H1 (cell line): Measurements from ENCODE around the gene NR3C1. TPM values are rescaled to one million over a fixed set of nuclear protein-coding genes. Genes with fewer than 3 reads are reported as not detected.

Experiments used
- CTCF ChIA-PET: fragments of 300-600 bp; sonication (Branson Sonifier 250); formaldehyde crosslinking; loops from one replicate; lab custom pipeline; 2021; ENCODE audit not compliant: partially characterized antibody; lab: Charles Lee
- POLR2A ChIA-PET: fragments of 300-600 bp; sonication (Branson Sonifier 250); formaldehyde crosslinking; loops from one replicate; lab custom pipeline; 2021; ENCODE audit warnings: inconsistent platforms; ENCODE audit not compliant: partially characterized antibody; lab: Charles Lee
- DNase-seq, 2 experiments: peaks; one replicate each; pipeline versions ENCODE4 v3.0.0 to v3.0.0-alpha.2; 2010 to 2022; ENCODE audit warnings: low spot score in 2 of 2, low read depth in 1 of 2, mixed read lengths in 1 of 2
- FAIRE-seq: peaks from 2 replicates; lab custom pipeline; 2011; peaks lifted over from hg19 to GRCh38; lab: Jason Lieb, UNC
- H2AFZ ChIP-seq: 2 replicates; pipeline ENCODE4 v1.8.1; 2012; ENCODE audit warnings: low read length, inconsistent platforms
- H2AK5ac ChIP-seq: 2 replicates; pipeline ENCODE4 v1.6.1; 2013; ENCODE audit warnings: low read depth, low read length
- H2BK120ac ChIP-seq: replicated peaks from 2 replicates; pipeline ENCODE3; 2013; ENCODE audit warnings: low read depth, low read length, inconsistent platforms
- H2BK12ac ChIP-seq: 2 replicates; pipeline ENCODE4 v1.6.1; 2013; ENCODE audit warnings: low read depth, low read length
- H2BK15ac ChIP-seq: 2 replicates; pipeline ENCODE4 v1.6.1; 2013; ENCODE audit warnings: low read length
- H2BK20ac ChIP-seq: 2 replicates; pipeline ENCODE4 v1.6.1; 2013; ENCODE audit warnings: low read length
- H2BK5ac ChIP-seq: 2 replicates; pipeline ENCODE4 v1.6.1; 2013; ENCODE audit warnings: low read depth, low read length
- H3K14ac ChIP-seq: 2 replicates; pipeline ENCODE4 v1.6.1; 2013; ENCODE audit warnings: inconsistent platforms; ENCODE audit not compliant: insufficient read length
- H3K18ac ChIP-seq: 2 replicates; pipeline ENCODE4 v1.6.1; 2013; ENCODE audit warnings: low read length; ENCODE audit errors: extremely low read depth
- H3K23ac ChIP-seq: 2 replicates; pipeline ENCODE4 v1.6.1; 2013; ENCODE audit warnings: inconsistent platforms; ENCODE audit not compliant: insufficient read length
- H3K23me2 ChIP-seq: 2 replicates; pipeline ENCODE4 v1.6.1; 2013; ENCODE audit warnings: low read depth, low read length
- H3K27ac ChIP-seq: 2 replicates; pipeline ENCODE4 v1.6.1; 2011; ENCODE audit warnings: low read depth, low read length, inconsistent platforms
- H3K27me3 ChIP-seq, 4 experiments: replicated peaks in 1 of 4; 1 replicate in 1 of 4; 2 replicates in 3 of 4; pipeline versions ENCODE4 v1.6.1 to v1.8.1; 2011 to 2013; ENCODE audit warnings: low read length in 3 of 4, mild to moderate bottlenecking in 3 of 4, inconsistent platforms in 2 of 4, mixed read lengths in 2 of 4, moderate library complexity in 1 of 4; ENCODE audit not compliant: control insufficient read depth in 3 of 4, insufficient read depth in 3 of 4; ENCODE audit errors: extremely low read depth in 1 of 4
- H3K36me3 ChIP-seq, 4 experiments: 2 replicates each; pipeline versions ENCODE4 v1.6.1 to v1.8.1; 2011 to 2013; ENCODE audit warnings: mild to moderate bottlenecking in 4 of 4, low read length in 3 of 4, moderate library complexity in 2 of 4, control low read depth in 1 of 4, inconsistent platforms in 1 of 4; ENCODE audit not compliant: insufficient read depth in 4 of 4, control insufficient read depth in 2 of 4
- H3K4ac ChIP-seq: replicated peaks from 2 replicates; pipeline ENCODE3; 2013; ENCODE audit warnings: low read length, low read depth, mixed read lengths, inconsistent platforms; ENCODE audit not compliant: insufficient read length
- H3K4me1 ChIP-seq, 4 experiments: replicated peaks in 1 of 4; 1 replicate in 1 of 4; 2 replicates in 3 of 4; pipeline versions ENCODE4 v1.6.1 to v1.8.1; 2011 to 2013; ENCODE audit warnings: low read length in 3 of 4, inconsistent platforms in 2 of 4, mixed read lengths in 1 of 4; ENCODE audit not compliant: insufficient read depth in 4 of 4, control insufficient read depth in 3 of 4
- H3K4me2 ChIP-seq, 2 experiments: 2 replicates each; pipeline versions ENCODE4 v1.6.1 to v1.8.1; 2011 to 2013; ENCODE audit warnings: low read depth in 2 of 2, low read length in 2 of 2, control low read depth in 1 of 2, inconsistent platforms in 1 of 2, mild to moderate bottlenecking in 1 of 2; ENCODE audit not compliant: insufficient read depth in 1 of 2
- H3K4me3 ChIP-seq, 4 experiments: fragments of 200-600, 300-600 bp in 1 of 4; sonication (generic), shearing (Covaris generic), sonication (Bioruptor Twin) in 1 of 4; 2 replicates each; pipeline versions ENCODE4 v1.5.1 to v1.8.1; 2011 to 2016; ENCODE audit warnings: low read length in 4 of 4, low read depth in 3 of 4, control low read depth in 2 of 4, inconsistent platforms in 2 of 4, mild to moderate bottlenecking in 2 of 4, mixed read lengths in 1 of 4, moderate library complexity in 1 of 4; ENCODE audit not compliant: insufficient read depth in 2 of 4; ENCODE audit errors: extremely low read depth in 1 of 4
- H3K56ac ChIP-seq: replicated peaks from 2 replicates; pipeline ENCODE3; 2013; ENCODE audit warnings: low read depth, mild to moderate bottlenecking, mixed read lengths, low read length, inconsistent platforms; ENCODE audit not compliant: insufficient read length
- H3K79me1 ChIP-seq: 2 replicates; pipeline ENCODE4 v1.6.1; 2013; ENCODE audit warnings: low read depth, low read length, control low read depth
- H3K79me2 ChIP-seq, 2 experiments: 2 replicates each; pipeline versions ENCODE4 v1.6.1 to v1.8.1; 2012 to 2013; ENCODE audit warnings: low read length in 2 of 2, mild to moderate bottlenecking in 2 of 2, inconsistent platforms in 1 of 2; ENCODE audit not compliant: insufficient read depth in 2 of 2, control insufficient read depth in 1 of 2
- H3K9ac ChIP-seq, 4 experiments: replicated peaks in 1 of 4; 1 replicate in 1 of 4; 2 replicates in 3 of 4; pipeline versions ENCODE4 v1.6.1 to v1.8.1; 2011 to 2013; ENCODE audit warnings: low read depth in 3 of 4, low read length in 3 of 4, control low read depth in 2 of 4, mild to moderate bottlenecking in 2 of 4, moderate library complexity in 2 of 4, inconsistent platforms in 1 of 4; ENCODE audit errors: extremely low read depth in 1 of 4
- H3K9me3 ChIP-seq, 2 experiments: 2 replicates each; pipeline versions ENCODE4 v1.6.1 to v1.8.1; 2012 to 2013; ENCODE audit warnings: mild to moderate bottlenecking in 2 of 2, moderate library complexity in 2 of 2, control low read depth in 1 of 2, inconsistent platforms in 1 of 2, low read depth in 1 of 2, low read length in 1 of 2, mixed read lengths in 1 of 2; ENCODE audit not compliant: insufficient read depth in 2 of 2
- H4K20me1 ChIP-seq, 2 experiments: replicated peaks in 1 of 2; 2 replicates each; pipeline versions ENCODE3 to v1.8.1; 2011 to 2013; ENCODE audit warnings: inconsistent platforms in 2 of 2, low read length in 2 of 2, mild to moderate bottlenecking in 1 of 2; ENCODE audit not compliant: insufficient read depth in 2 of 2, control insufficient read depth in 1 of 2
- H4K5ac ChIP-seq: 2 replicates; pipeline ENCODE4 v1.6.1; 2013; ENCODE audit warnings: low read length, low read depth, mixed read lengths, inconsistent platforms; ENCODE audit not compliant: insufficient read length
- H4K8ac ChIP-seq: 2 replicates; pipeline ENCODE4 v1.8.0; 2013; ENCODE audit warnings: mild to moderate bottlenecking, moderate library complexity, low read length, inconsistent platforms; ENCODE audit not compliant: insufficient read depth; ENCODE audit errors: extremely low read depth
- H4K91ac ChIP-seq: replicated peaks from 2 replicates; pipeline ENCODE3; 2013; ENCODE audit warnings: low read length, mixed read lengths, inconsistent platforms; ENCODE audit not compliant: insufficient read length
- ATF2 ChIP-seq: IDR thresholded peaks from 2 replicates; pipeline ENCODE4 v1.6.1; 2012; ENCODE audit warnings: low read length, inconsistent platforms
- BACH1 ChIP-seq: IDR thresholded peaks from 2 replicates; pipeline ENCODE4 v1.6.1; 2012; ENCODE audit warnings: low read length, improper control_type of control experiment
- CTBP2 ChIP-seq: IDR thresholded peaks from 2 replicates; pipeline ENCODE4 v1.7.0; 2011; ENCODE audit warnings: borderline replicate concordance, mild to moderate bottlenecking, moderate library complexity, mixed read lengths, low read length; ENCODE audit not compliant: insufficient read depth, insufficient read length
- EP300 ChIP-seq, 2 experiments: IDR thresholded peaks; 1 replicate in 1 of 2; 2 replicates in 1 of 2; pipeline ENCODE4 v1.6.1; 2011 to 2012; ENCODE audit warnings: low read depth in 2 of 2, low read length in 2 of 2, mild to moderate bottlenecking in 2 of 2, borderline replicate concordance in 1 of 2, inconsistent platforms in 1 of 2, moderate library complexity in 1 of 2
- NANOG ChIP-seq: IDR thresholded peaks from 2 replicates; pipeline ENCODE4 v1.6.1; 2011; ENCODE audit warnings: low read length, low read depth, mild to moderate bottlenecking, inconsistent platforms; ENCODE audit not compliant: insufficient read depth, poor library complexity, severe bottlenecking
- POLR2A ChIP-seq, 2 experiments: IDR thresholded peaks; 1 replicate in 1 of 2; 2 replicates in 1 of 2; pipeline ENCODE4 v1.6.1; 2011; ENCODE audit warnings: low read depth in 2 of 2, low read length in 2 of 2, mild to moderate bottlenecking in 2 of 2; ENCODE audit errors: control extremely low read depth in 1 of 2
- RFX5 ChIP-seq: IDR thresholded peaks from 2 replicates; pipeline ENCODE4 v1.6.1; 2011; ENCODE audit warnings: low read depth, low read length, improper control_type of control experiment, borderline replicate concordance
- SIRT6 ChIP-seq: IDR thresholded peaks from one replicate; pipeline ENCODE4 v1.7.1; 2012; ENCODE audit warnings: low read length, inconsistent platforms
- SP1 ChIP-seq: IDR thresholded peaks from 2 replicates; pipeline ENCODE4 v1.6.1; 2011; ENCODE audit warnings: low read depth, low read length
- SUZ12 ChIP-seq: fragments of 200-600 bp; sonication (generic); IDR thresholded peaks from 2 replicates; pipeline ENCODE4 v1.6.1; 2012; ENCODE audit warnings: mild to moderate bottlenecking, inconsistent platforms, low read length, moderate library complexity, mixed read lengths
- TAF1 ChIP-seq: IDR thresholded peaks from 2 replicates; pipeline ENCODE4 v1.6.1; 2011; ENCODE audit warnings: mild to moderate bottlenecking, low read depth, low read length
- YY1 ChIP-seq: IDR thresholded peaks from 2 replicates; pipeline ENCODE4 v1.6.1; 2011; ENCODE audit warnings: low read depth, mild to moderate bottlenecking, low read length
- WGBS, 2 experiments: shearing (Covaris generic) in 1 of 2; methylation state at CpG; one replicate each; pipeline versions ENCODE4 v1.1.6 to v1.1.7; 2013 to 2015; ENCODE audit warnings: low lambda C conversion rate in 2 of 2, mixed read lengths in 2 of 2, inconsistent platforms in 1 of 2, low coverage in 1 of 2, missing lambda C conversion rate in 1 of 2; ENCODE audit not compliant: insufficient replicate concordance in 2 of 2, insufficient coverage in 1 of 2, insufficient read length in 1 of 2; ENCODE audit errors: extremely low coverage in 1 of 2, missing lambda C conversion rate in 1 of 2; 5-methylcytosine and 5-hydroxymethylcytosine counted together
- polyA plus RNA-seq, 7 experiments: library from polyadenylated mRNA; depleted of rRNA in 3 of 7; stranded (reverse) in 5 of 7; unstranded in 2 of 7; fragments of >200 nt in 5 of 7; fragments of 200-250 nt in 2 of 7; gene quantifications; 1 replicate in 5 of 7; 2 replicates in 1 of 7; 4 replicates in 1 of 7; pipeline versions ENCODE4 v1.2.1 to v1.2.3, GENCODE V29; 2011 to 2013; ENCODE audit warnings: missing spikeins in 2 of 7, mixed read lengths in 2 of 7
- total RNA-seq: library from RNA; stranded (reverse); fragmentation: NEBNext Ultra II Directional; extraction: Animal tissue kit (Norgen Biotek cat#: 25700); gene quantifications from 2 replicates; pipeline ENCODE4 v1.2.1, GENCODE V29; 2021

Gene NR3C1
- total and polyA plus RNA-seq, 2 of the 8 experiments (the other 6 are each of a cell fraction or from before 2014, with no cell fraction given), result 1.7 to 5.4 TPM

GRCh38 chr5:143433670-143434069 lies 30.2 kb upstream of the NR3C1 start:
- Histone ChIP-seq H4K20me1 (no peaks in the 10 kb centered on the region), H3K4me1 (0 out of 7 replicates have a peak, but pooled peaks cover 0 to 1% (median 0%) of the 10 kb centered on the region in 4 experiments), H3K4me2 (no peak overlapping the region), H3K27me3 (no peaks in the 10 kb centered on the region), H4K8ac (no peak overlapping the region), H2BK120ac (no peak overlapping the region), H4K91ac (no peak overlapping the region), H2BK20ac (no peak overlapping the region), H3K18ac (no peak overlapping the region), H3K27ac (no peak overlapping the region), H3K14ac (no peak overlapping the region), H3K23ac (no peak overlapping the region), H2BK12ac (peak overlapping the region; percentile 45; the same call in 1 of the 2 replicates), H3K56ac (no peak overlapping the region), H3K36me3 (no peaks in the 10 kb centered on the region), H3K79me1 (no peaks in the 10 kb centered on the region), H3K4me3 (no peak overlapping the region), H3K23me2 (no peaks in the 10 kb centered on the region), H2AK5ac (no peak overlapping the region), H3K4ac (no peak overlapping the region), H3K9me3 (no peaks in the 10 kb centered on the region), H4K5ac (no peak overlapping the region), H2BK5ac (no peak overlapping the region), H2BK15ac (0 out of 2 replicates have a peak overlapping the region, but pooled peaks have one; percentile 49), H3K9ac (no peak overlapping the region), H3K79me2 (no peaks in the 10 kb centered on the region), H2AFZ (no peak overlapping the region)
- 80% methylated on average over 2 of the region's 2 CpGs; no CpG with 5 or more reads in 1 of the 2 experiments for WGBS, 2 experiments
- ChIA-PET POLR2A (no interaction called here), CTCF (interaction anchor here (0.6 to 0.8 kb wide), 2 partner anchors 109 to 221 kb away, joined by 3 read pairs; no protein-coding TSS in a partner anchor)
- FAIRE-seq (no peak), DNase-seq (no peak)
- TF ChIP-seq SUZ12 (no peak), EP300 (IDR thresholded peaks at IDR 0.05; ENCODE audit: borderline replicate concordance in 1 of 2, low read depth in 2 of 2, low read length in 2 of 2) (no peak), POLR2A (IDR thresholded peaks at IDR 0.05; ENCODE audit: control extremely low read depth in 1 of 2, low read depth in 2 of 2, low read length in 2 of 2) (no peak), BACH1 (no peak), RFX5 (no peak), YY1 (no peak), ATF2 (no peak), NANOG (no peak), SIRT6 (no peak), SP1 (no peak), CTBP2 (no peak), TAF1 (no peak)
